Measurements from ENCODE around the gene COA5.

The COA5 gene

GRCh38 chr2:98560256-98560771 lies 48.0 kb downstream of the COA5 start:
- peaks cover 19% of the 10 kb centered on the region for H3K4me1 Mint-ChIP-seq
- H3K9me3 Mint-ChIP-seq: no peaks in the 10 kb centered on the region
- H3K27me3 Mint-ChIP-seq: no peaks in the 10 kb centered on the region
- no peak overlapping the region for H3K4me3 Mint-ChIP-seq
- peaks cover 7% of the 10 kb centered on the region for H3K36me3 Mint-ChIP-seq
- DNase-seq (ENCODE audit: low spot score in 2 of 2) (no peak), ATAC-seq (ENCODE audit: low read depth) (no peak)
- H3K27ac Mint-ChIP-seq: no peak overlapping the region

- DNase-seq (ENCODE audit: low spot score in 2 of 2) (no peak), ATAC-seq (ENCODE audit: low read depth) (no peak)
- H3K36me3 Mint-ChIP-seq: peaks cover 10% of the 10 kb centered on the region
- H3K27me3 Mint-ChIP-seq: no peaks in the 10 kb centered on the region
- H3K4me1 Mint-ChIP-seq: peaks cover 19% of the 10 kb centered on the region
- peak overlapping the region; percentile 68 for H3K27ac Mint-ChIP-seq
- no peak overlapping the region for H3K4me3 Mint-ChIP-seq
- no peaks in the 10 kb centered on the region for H3K9me3 Mint-ChIP-seq
Observed at GRCh38 chr2:98559581-98559980, 48.7 kb downstream of the COA5 start.

GRCh38 chr2:98558852-98559530 lies 49.3 kb downstream of the COA5 start:
- no peak overlapping the region for H3K4me3 Mint-ChIP-seq
- ATAC-seq (ENCODE audit: low read depth): no peak

GRCh38 chr2:98556344-98557033 lies 51.8 kb downstream of the COA5 start:
- Mint-ChIP-seq H3K4me1 (peaks cover 23% of the 10 kb centered on the region), H3K27me3 (no peaks in the 10 kb centered on the region), H3K36me3 (peaks cover 17% of the 10 kb centered on the region), H3K4me3 (no peak overlapping the region), H3K27ac (peak overlapping the region; percentile 80), H3K9me3 (no peaks in the 10 kb centered on the region)
- peak; percentile 100 for ATAC-seq (ENCODE audit: low read depth)
- peak; percentile 39 to 69 for DNase-seq (ENCODE audit: low spot score in 2 of 2)

More at GRCh38 chr2:98558852-98559530, 49.3 kb downstream of the COA5 start:
- peaks cover 19% of the 10 kb centered on the region for H3K4me1 Mint-ChIP-seq
- no peaks in the 10 kb centered on the region for H3K9me3 Mint-ChIP-seq
- H3K36me3 Mint-ChIP-seq: peaks cover 10% of the 10 kb centered on the region
- peak overlapping the region; percentile 68 for H3K27ac Mint-ChIP-seq
- DNase-seq (ENCODE audit: low spot score in 2 of 2): no peak
- H3K27me3 Mint-ChIP-seq: no peaks in the 10 kb centered on the region

GRCh38 chr2:98555696-98556095 lies 52.6 kb downstream of the COA5 start:
- H3K36me3 Mint-ChIP-seq: peaks cover 15% of the 10 kb centered on the region
- H3K27ac Mint-ChIP-seq: peak overlapping the region; percentile 80
- H3K4me1 Mint-ChIP-seq: peaks cover 24% of the 10 kb centered on the region

GRCh38 chr2:98554116-98554861 lies 54.0 kb downstream of the COA5 start:
- Mint-ChIP-seq H3K4me3 (no peak overlapping the region), H3K27me3 (no peaks in the 10 kb centered on the region), H3K9me3 (no peaks in the 10 kb centered on the region), H3K36me3 (peaks cover 18% of the 10 kb centered on the region), H3K27ac (peak overlapping the region; percentile 84), H3K4me1 (peaks cover 19% of the 10 kb centered on the region)
- DNase-seq (ENCODE audit: low spot score in 2 of 2) (no peak), ATAC-seq (ENCODE audit: low read depth) (no peak)

More at GRCh38 chr2:98555696-98556095, 52.6 kb downstream of the COA5 start:
- DNase-seq (ENCODE audit: low spot score in 2 of 2) (no peak), ATAC-seq (ENCODE audit: low read depth) (no peak)
- no peaks in the 10 kb centered on the region for H3K9me3 Mint-ChIP-seq
- no peaks in the 10 kb centered on the region for H3K27me3 Mint-ChIP-seq
- no peak overlapping the region for H3K4me3 Mint-ChIP-seq

- Mint-ChIP-seq H3K27ac (no peak overlapping the region), H3K36me3 (peaks cover 17% of the 10 kb centered on the region)
Observed at GRCh38 chr2:98552499-98553179, 55.7 kb downstream of the COA5 start.

GRCh38 chr2:98551316-98551715 lies 57.0 kb downstream of the COA5 start:
- H3K27me3 Mint-ChIP-seq: no peaks in the 10 kb centered on the region
- H3K4me3 Mint-ChIP-seq: no peak overlapping the region
- no peak overlapping the region for H3K27ac Mint-ChIP-seq
- DNase-seq (ENCODE audit: low spot score in 2 of 2): no peak
- H3K4me1 Mint-ChIP-seq: peaks cover 32% of the 10 kb centered on the region
- no peak for ATAC-seq (ENCODE audit: low read depth)
- no peaks in the 10 kb centered on the region for H3K9me3 Mint-ChIP-seq
- peaks cover 19% of the 10 kb centered on the region for H3K36me3 Mint-ChIP-seq

More at GRCh38 chr2:98552499-98553179, 55.7 kb downstream of the COA5 start:
- ATAC-seq (ENCODE audit: low read depth): no peak
- no peak for DNase-seq (ENCODE audit: low spot score in 2 of 2)
- Mint-ChIP-seq H3K9me3 (no peaks in the 10 kb centered on the region), H3K4me1 (peaks cover 31% of the 10 kb centered on the region), H3K27me3 (no peaks in the 10 kb centered on the region), H3K4me3 (no peak overlapping the region)

- Mint-ChIP-seq H3K27me3 (no peaks in the 10 kb centered on the region), H3K4me1 (peaks cover 25% of the 10 kb centered on the region), H3K27ac (peak overlapping the region; percentile 53), H3K4me3 (no peak overlapping the region), H3K36me3 (peaks cover 23% of the 10 kb centered on the region), H3K9me3 (no peaks in the 10 kb centered on the region)
- DNase-seq (ENCODE audit: low spot score in 2 of 2): no peak
- ATAC-seq (ENCODE audit: low read depth): no peak
Observed at GRCh38 chr2:98550165-98550564, 58.1 kb downstream of the COA5 start.
